HepG2 (cell line): ENCODE data around the gene VSTM2A. TPM values are rescaled to one million over a fixed set of nuclear protein-coding genes. Genes with fewer than 3 reads are reported as not detected.

Experiments
- ATAC-seq: fragments of 200-7000 bp; cut with Tn5 transposase; 3 replicates; pipeline ENCODE4 v1.9.1; 2020; ENCODE audit warnings: mild to moderate bottlenecking, moderate library complexity
- BruUV-seq: library from RNA; stranded (reverse); fragments of 400-500 nt; replicated peaks from 2 replicates; lab custom pipeline; 2021; lab: Mats Ljungman, UMichigan
- CTCF ChIA-PET: fragments of 300-600 bp; formaldehyde crosslinking; extraction: SDS; loops from one replicate; lab custom pipeline; 2021; ENCODE audit warnings: low total read pairs, inconsistent platforms, low intra/inter-chr PET ratio; lab: Yijun Ruan, JAX
- POLR2A ChIA-PET: fragments of 350-600 bp; sonication (Branson Sonifier 250); formaldehyde crosslinking; loops from one replicate; lab custom pipeline; 2020; ENCODE audit warnings: antibody characterized with exemption, inconsistent platforms; lab: Yijun Ruan, JAX
- DNase-seq: peaks from one replicate; pipeline ENCODE4 v3.0.0-alpha.2; 2015; ENCODE audit warnings: low spot score
- FAIRE-seq: peaks from 3 replicates; lab custom pipeline; 2011; peaks lifted over from hg19 to GRCh38; lab: Jason Lieb, UNC
- H2AFZ ChIP-seq: one replicate; pipeline ENCODE4 v1.6.1; 2011; ENCODE audit warnings: low read length, inconsistent platforms
- H3K27ac ChIP-seq: fragments of 300-600 bp; 3 replicates; pipeline ENCODE4 v1.8.0; 2011; ENCODE audit warnings: mixed run types, mild to moderate bottlenecking, mixed read lengths, low read length, inconsistent platforms; ENCODE audit not compliant: insufficient read depth; ENCODE audit errors: extremely low read length
- H3K27me3 ChIP-seq, 2 experiments: fragments of 200-600 bp in 1 of 2; 2 replicates in 1 of 2; 3 replicates in 1 of 2; pipeline versions ENCODE4 v1.6.0 to v1.8.0; 2011; ENCODE audit warnings: low read length in 2 of 2, mild to moderate bottlenecking in 2 of 2, moderate library complexity in 2 of 2, inconsistent platforms in 1 of 2; ENCODE audit not compliant: insufficient read depth in 2 of 2, control insufficient read depth in 1 of 2
- H3K36me3 ChIP-seq, 2 experiments: fragments of 200-600 bp in 1 of 2; replicated peaks in 1 of 2; 2 replicates in 1 of 2; 3 replicates in 1 of 2; pipeline versions ENCODE4 v1.5.1 to v1.8.0; 2011; ENCODE audit warnings: low read length in 2 of 2, inconsistent platforms in 1 of 2; ENCODE audit not compliant: insufficient read depth in 2 of 2, control insufficient read depth in 1 of 2
- H3K4me1 ChIP-seq: 2 replicates; pipeline ENCODE4 v1.5.1; 2012; ENCODE audit warnings: low read length, inconsistent platforms; ENCODE audit not compliant: insufficient read depth
- H3K4me2 ChIP-seq: 2 replicates; pipeline ENCODE4 v1.6.0; 2011; ENCODE audit warnings: low read depth, low read length, inconsistent platforms
- H3K4me3 ChIP-seq, 3 experiments: fragments of 200-600 bp in 1 of 3; sonication (generic), shearing (Covaris generic) in 1 of 3; replicated peaks in 1 of 3; 2 replicates each; pipeline ENCODE4 v1.5.1; 2011 to 2016; ENCODE audit warnings: low read length in 3 of 3, inconsistent platforms in 2 of 3, low read depth in 2 of 3, mild to moderate bottlenecking in 2 of 3, control low read depth in 1 of 3, mixed read lengths in 1 of 3; ENCODE audit not compliant: insufficient read depth in 1 of 3
- H3K79me2 ChIP-seq: one replicate; pipeline ENCODE4 v1.6.1; 2011; ENCODE audit warnings: low read length, inconsistent platforms; ENCODE audit not compliant: insufficient read depth
- H3K9ac ChIP-seq: 2 replicates; pipeline ENCODE4 v1.6.0; 2011; ENCODE audit warnings: mild to moderate bottlenecking, low read depth, low read length, inconsistent platforms; ENCODE audit not compliant: insufficient read depth
- H3K9me3 ChIP-seq: 2 replicates; pipeline ENCODE4 v1.5.1; 2012; ENCODE audit warnings: mild to moderate bottlenecking, low read length
- H4K20me1 ChIP-seq: 2 replicates; pipeline ENCODE4 v1.6.0; 2011; ENCODE audit warnings: inconsistent platforms, mild to moderate bottlenecking, low read length, moderate library complexity; ENCODE audit not compliant: insufficient read depth
- CBX5 ChIP-seq: sonication (generic); formaldehyde crosslinking; IDR thresholded peaks from 2 replicates; pipeline ENCODE4 v1.4.0; 2020; ENCODE audit warnings: missing genetic modification reagents, borderline replicate concordance
- FOSL2 ChIP-seq: sonication (generic); formaldehyde crosslinking; IDR thresholded peaks from 2 replicates; pipeline ENCODE4 v1.4.0; 2020; ENCODE audit warnings: missing genetic modification reagents
- HIC2 ChIP-seq: sonication (generic); formaldehyde crosslinking; IDR thresholded peaks from 2 replicates; pipeline ENCODE4 v1.9.0; 2022; ENCODE audit warnings: low read depth, missing genetic modification reagents
- MAFK ChIP-seq, 2 experiments: IDR thresholded peaks in 1 of 2; conservative IDR thresholded peaks in 1 of 2; 2 replicates each; pipeline ENCODE4 v1.6.1; 2011; ENCODE audit warnings: improper control_type of control experiment in 2 of 2, low read length in 2 of 2
- PPARG ChIP-seq: conservative IDR thresholded peaks from 2 replicates; pipeline ENCODE4 v1.6.1; 2016; ENCODE audit warnings: missing biosample characterization, missing genetic modification reagents
- TCF7L2 ChIP-seq: IDR thresholded peaks from 2 replicates; pipeline ENCODE4 v1.6.1; 2011; ENCODE audit warnings: mild to moderate bottlenecking, low read depth, low read length, moderate library complexity
- ZNF280D ChIP-seq: sonication (generic); formaldehyde crosslinking; IDR thresholded peaks from 2 replicates; pipeline ENCODE4 v1.5.1; 2020; ENCODE audit warnings: mild to moderate bottlenecking, missing genetic modification reagents
- ZNF414 ChIP-seq: sonication (generic); formaldehyde crosslinking; IDR thresholded peaks from 2 replicates; pipeline ENCODE4 v1.5.0; 2020; ENCODE audit warnings: missing genetic modification reagents
- WGBS: methylation state at CpG from one replicate; pipeline ENCODE4 v1.1.6; 2017; ENCODE audit warnings: low lambda C conversion rate; 5-methylcytosine and 5-hydroxymethylcytosine counted together
- in situ Hi-C: cut with HindIII; loops from 2 replicates; pipeline ENCODE4 v1.10.0; 2017; ENCODE audit warnings: low pct_unique_long_range_greater_than_20kb; ENCODE audit not compliant: extremely low pct_ligation_motif_present
- intact Hi-C: fragments of 100-400 bp; cut with micrococcal nuclease; formaldehyde crosslinking; loops from one replicate; pipeline ENCODE4 v1.10.0; 2022; ENCODE audit not compliant: unreplicated experiment
- polyA plus RNA-seq, 8 experiments: library from polyadenylated mRNA; depleted of rRNA in 3 of 8; stranded (reverse) in 7 of 8; unstranded in 1 of 8; fragments of >200 nt; fragmentation: Illumina TruSeq in 4 of 8; extraction: Trizol in 4 of 8; gene quantifications; 2 replicates each; pipeline versions ENCODE4 v1.2.1 to v1.2.3, GENCODE V29; 2011 to 2016; ENCODE audit warnings: low read depth in 4 of 8, missing spikeins in 1 of 8, mixed read lengths in 1 of 8; ENCODE audit not compliant: insufficient read depth in 1 of 8
- total RNA-seq, 5 experiments: library from RNA; depleted of rRNA; stranded (reverse); fragments of >200 nt; fragmentation: Illumina TruSeq; extraction: Trizol; gene quantifications; 2 replicates each; pipeline ENCODE4 v1.2.3, GENCODE V29; 2016; ENCODE audit warnings: low read depth in 1 of 5

VSTM2A gene
- total and polyA plus RNA-seq, 2 of the 13 experiments (the other 11 are each of a cell fraction or from before 2014, with no cell fraction given), result not detected

- Histone ChIP-seq H3K4me2 (no peak overlapping the region), H3K27ac (no peak overlapping the region), H3K4me3 (no peak overlapping the region), H3K9ac (no peak overlapping the region), H2AFZ (no peak overlapping the region), H3K27me3 (no peaks in the 10 kb centered on the region), H3K36me3 (no peaks in the 10 kb centered on the region), H3K4me1 (no peaks in the 10 kb centered on the region), H4K20me1 (no peaks in the 10 kb centered on the region), H3K9me3 (no peaks in the 10 kb centered on the region), H3K79me2 (no peaks in the 10 kb centered on the region)
- in situ Hi-C loops, result no loop called here
- no peak for DNase-seq
- BruUV-seq, result no TSS peak
- no peak for TF ChIP-seq PPARG (CRISPR knock-in tag)
- no peak for ATAC-seq
- CTCF ChIA-PET, result no interaction called here
- no peak for FAIRE-seq
- POLR2A ChIA-PET, result no interaction called here
- intact Hi-C loops, result no loop called here
- 2% methylated on average over 2 of the region's 2 CpGs for WGBS
Measured at GRCh38 chr7:54560723-54561122, 18.5 kb downstream of the VSTM2A start.

GRCh38 chr7:54563329-54563916 is 21.2 kb downstream of the VSTM2A start:
- TF ChIP-seq CBX5 (CRISPR knock-in tag) (no peak), TCF7L2 (no peak), ZNF280D (CRISPR knock-in tag) (no peak), FOSL2 (no peak), HIC2 (CRISPR knock-in tag) (no peak), ZNF414 (CRISPR knock-in tag) (no peak), MAFK (conservative IDR thresholded peaks at IDR 0.05 in 1 of 2, IDR thresholded peaks at IDR 0.05 in 1 of 2; ENCODE audit: low read length in 2 of 2) (peak in 1 of 2 experiments; percentile 50; a peak in 2 of 4 replicates)
- Histone ChIP-seq H3K79me2 (no peaks in the 10 kb centered on the region), H3K4me3 (no peak overlapping the region), H3K4me1 (no peaks in the 10 kb centered on the region), H3K36me3 (no peaks in the 10 kb centered on the region), H3K9ac (no peak overlapping the region), H3K4me2 (no peak overlapping the region), H3K27ac (no peak overlapping the region), H4K20me1 (no peaks in the 10 kb centered on the region), H3K9me3 (no peaks in the 10 kb centered on the region), H3K27me3 (no peaks in the 10 kb centered on the region), H2AFZ (no peak overlapping the region)
- in situ Hi-C loops (no loop called here), intact Hi-C loops (no loop called here)
- no peak for ATAC-seq
- BruUV-seq, result no TSS peak
- ChIA-PET CTCF (no interaction called here), POLR2A (no interaction called here)
- DNase-seq, result no peak
- FAIRE-seq, result no peak
- WGBS, result 7% methylated on average over 5 of the region's 5 CpGs
